SW 1271 (cell line): ENCODE measurements around the gene DES.
A peak's percentile ranks its signal among the peaks of the same experiment; 100 is the strongest.

Experiments used
- DNase-seq, 2 experiments: peaks; one replicate each; lab custom pipeline; 2025; lab: John Stamatoyannopoulos, UW

Gene DES

GRCh38 chr2:219453671-219454590 is 35.8 kb downstream of the DES start:
- DNase-seq = no peak

GRCh38 chr2:219455581-219455980 is 37.4 kb downstream of the DES start:
- DNase-seq = no peak

GRCh38 chr2:219457784-219458369 is 39.7 kb downstream of the DES start:
- no peak for DNase-seq

GRCh38 chr2:219458996-219459395 is 40.8 kb downstream of the DES start:
- DNase-seq = no peak

GRCh38 chr2:219459460-219460311 is 41.5 kb downstream of the DES start:
- peak; percentile 19 to 28 for DNase-seq

- no peak for DNase-seq
These were observed 42.3 kb downstream of the DES start for GRCh38 chr2:219460424-219460926.

GRCh38 chr2:219461047-219461514 is 42.9 kb downstream of the DES start:
- DNase-seq = no peak

GRCh38 chr2:219461669-219462068 is 43.5 kb downstream of the DES start:
- no peak for DNase-seq

GRCh38 chr2:219462349-219462748 is 44.2 kb downstream of the DES start:
- DNase-seq = no peak

GRCh38 chr2:219464286-219465032 is 46.3 kb downstream of the DES start:
- no peak for DNase-seq

- DNase-seq = no peak
These were observed 47.7 kb downstream of the DES start for GRCh38 chr2:219465659-219466561.

- DNase-seq = no peak
These were observed 48.9 kb downstream of the DES start for GRCh38 chr2:219466816-219467735.

- no peak for DNase-seq
These were observed 49.5 kb downstream of the DES start for GRCh38 chr2:219467736-219468075.

- DNase-seq = no peak
These were observed 50.4 kb downstream of the DES start for GRCh38 chr2:219468410-219469185.

- DNase-seq = no peak
These were observed 51.1 kb downstream of the DES start for GRCh38 chr2:219469186-219469724.

GRCh38 chr2:219470429-219470828 is 52.3 kb downstream of the DES start:
- DNase-seq = no peak

- DNase-seq = no peak
These were observed 53.5 kb downstream of the DES start for GRCh38 chr2:219471476-219472371.
